Activated CD8-positive, alpha-beta memory T cell treated with anti-CD3 and anti-CD28 coated beads for 36 hours (primary cell): ENCODE results near the gene RXFP1. TPM values are rescaled to one million over a fixed set of nuclear protein-coding genes. Genes with fewer than 3 reads are reported as not detected.

Experiments
- CTCF ChIA-PET: fragments of 350-600 bp; sonication (Branson Sonifier 250); formaldehyde crosslinking; loops from one replicate; lab custom pipeline; 2021; ENCODE audit warnings: antibody characterized with exemption; lab: Charles Lee
- POLR2A ChIA-PET: fragments of 350-600 bp; sonication (Branson Sonifier 250); formaldehyde crosslinking; loops from one replicate; lab custom pipeline; 2021; ENCODE audit warnings: antibody characterized with exemption; lab: Charles Lee
- total RNA-seq, 2 experiments: library from RNA; stranded (reverse); gene quantifications; one replicate each; pipeline ENCODE4 v1.2.3, GENCODE V29; 2021

Gene RXFP1
- not detected for total RNA-seq

GRCh38 chr4:158521484-158522088 is at the start of gene RXFP1:
Gene RXFP1 (plus strand): TSS chr4:158521882. CDS start chr4:158521977, 95 bp downstream.
- ChIA-PET POLR2A (no interaction called here), CTCF (no interaction called here)

GRCh38 chr4:158481811-158482210 is 39.9 kb upstream of the RXFP1 start:
- ChIA-PET POLR2A (no interaction called here), CTCF (no interaction called here)

- POLR2A ChIA-PET: no interaction called here
- CTCF ChIA-PET: no interaction called here
Observed at GRCh38 chr4:158484173-158484885, 37.4 kb upstream of the RXFP1 start.

GRCh38 chr4:158490629-158491028 is 31.1 kb upstream of the RXFP1 start:
- CTCF ChIA-PET: interaction anchor here (0.6 kb wide), 1 partner anchor 179 kb away, joined by 3 read pairs; no protein-coding TSS in a partner anchor
- POLR2A ChIA-PET: no interaction called here

GRCh38 chr4:158492391-158492790 is 29.3 kb upstream of the RXFP1 start:
- CTCF ChIA-PET: no interaction called here

GRCh38 chr4:158496030-158496741 is 25.5 kb upstream of the RXFP1 start:
- POLR2A ChIA-PET: no interaction called here

More at GRCh38 chr4:158492391-158492790, 29.3 kb upstream of the RXFP1 start:
- POLR2A ChIA-PET: no interaction called here

GRCh38 chr4:158500054-158500453 is 21.6 kb upstream of the RXFP1 start:
- CTCF ChIA-PET: no interaction called here

More at GRCh38 chr4:158496030-158496741, 25.5 kb upstream of the RXFP1 start:
- CTCF ChIA-PET: no interaction called here

GRCh38 chr4:158513256-158513655 is 8.4 kb upstream of the RXFP1 start:
- ChIA-PET POLR2A (no interaction called here), CTCF (no interaction called here)

More at GRCh38 chr4:158500054-158500453, 21.6 kb upstream of the RXFP1 start:
- POLR2A ChIA-PET: no interaction called here

GRCh38 chr4:158519226-158519625 is 2.5 kb upstream of the RXFP1 start:
- POLR2A ChIA-PET: no interaction called here

GRCh38 chr4:158523990-158524535 is 2.4 kb downstream of the RXFP1 start:
- ChIA-PET POLR2A (no interaction called here), CTCF (no interaction called here)

More at GRCh38 chr4:158519226-158519625, 2.5 kb upstream of the RXFP1 start:
- CTCF ChIA-PET: no interaction called here

GRCh38 chr4:158527516-158527915 is 5.8 kb downstream of the RXFP1 start:
- POLR2A ChIA-PET: no interaction called here
- CTCF ChIA-PET: no interaction called here

- ChIA-PET POLR2A (no interaction called here), CTCF (no interaction called here)
Observed at GRCh38 chr4:158529505-158529904, 7.8 kb downstream of the RXFP1 start.

- ChIA-PET CTCF (no interaction called here), POLR2A (no interaction called here)
Observed at GRCh38 chr4:158530381-158530780, 8.7 kb downstream of the RXFP1 start.

- CTCF ChIA-PET: no interaction called here
- POLR2A ChIA-PET: no interaction called here
Observed at GRCh38 chr4:158530898-158531297, 9.2 kb downstream of the RXFP1 start.

GRCh38 chr4:158532556-158533231 is 11.0 kb downstream of the RXFP1 start:
- ChIA-PET POLR2A (no interaction called here), CTCF (no interaction called here)

GRCh38 chr4:158534727-158535126 is 13.0 kb downstream of the RXFP1 start:
- CTCF ChIA-PET: no interaction called here

GRCh38 chr4:158535130-158535614 is 13.5 kb downstream of the RXFP1 start:
- ChIA-PET POLR2A (no interaction called here), CTCF (no interaction called here)

More at GRCh38 chr4:158534727-158535126, 13.0 kb downstream of the RXFP1 start:
- POLR2A ChIA-PET: no interaction called here

- POLR2A ChIA-PET: no interaction called here
- CTCF ChIA-PET: no interaction called here
Observed at GRCh38 chr4:158536833-158537232, 15.2 kb downstream of the RXFP1 start.

- ChIA-PET POLR2A (no interaction called here), CTCF (no interaction called here)
Observed at GRCh38 chr4:158538176-158538575, 16.5 kb downstream of the RXFP1 start.
